A673 (cell line): ENCODE measurements around the gene SRBD1. TPM values are rescaled to one million over a fixed set of nuclear protein-coding genes. Genes with fewer than 3 reads are reported as not detected.

Experiments
- BruUV-seq: library from RNA; stranded (reverse); fragments of 400-500 nt; replicated peaks from 2 replicates; lab custom pipeline; 2021; lab: Mats Ljungman, UMichigan
- CTCF ChIA-PET: fragments of 300-600 bp; sonication (Branson Sonifier 250); formaldehyde crosslinking; loops from one replicate; lab custom pipeline; 2022; ENCODE audit warnings: antibody characterized with exemption; lab: Charles Lee
- POLR2A ChIA-PET: fragments of 300-600 bp; sonication (Branson Sonifier 250); formaldehyde crosslinking; loops from one replicate; lab custom pipeline; 2022; ENCODE audit warnings: antibody characterized with exemption; ENCODE audit not compliant: low non-redundant PET; lab: Charles Lee
- DNase-seq: peaks from one replicate; pipeline ENCODE4 v3.0.0-alpha.2; 2015; ENCODE audit warnings: low spot score
- H3K27ac ChIP-seq: fragments of 200-600 bp; sonication (generic); 2 replicates; pipeline ENCODE4 v1.5.1; 2016; ENCODE audit warnings: mixed run types, low read depth, mild to moderate bottlenecking, mixed read lengths, antibody characterized with exemption, low read length; ENCODE audit not compliant: poor library complexity, severe bottlenecking
- H3K27me3 ChIP-seq: fragments of 200-600 bp; sonication (generic); replicated peaks from 2 replicates; pipeline ENCODE4 v1.6.1; 2017; ENCODE audit warnings: mixed run types, low read depth, mild to moderate bottlenecking, mixed read lengths, antibody characterized with exemption, low read length; ENCODE audit not compliant: insufficient read depth, poor library complexity
- H3K36me3 ChIP-seq: fragments of 200-600 bp; sonication (generic); 2 replicates; pipeline ENCODE4 v1.6.1; 2016; ENCODE audit warnings: mixed run types, mild to moderate bottlenecking, mixed read lengths, antibody characterized with exemption, low read length; ENCODE audit not compliant: insufficient read depth, poor library complexity, severe bottlenecking
- H3K4me1 ChIP-seq: fragments of 200-600 bp; sonication (generic); 2 replicates; pipeline ENCODE4 v1.6.1; 2017; ENCODE audit warnings: mixed run types, mild to moderate bottlenecking, mixed read lengths, antibody characterized with exemption, low read length; ENCODE audit not compliant: insufficient read depth, poor library complexity, severe bottlenecking
- H3K4me3 ChIP-seq: fragments of 200-600 bp; sonication (generic); 2 replicates; pipeline ENCODE4 v1.5.1; 2016; ENCODE audit warnings: low read depth, mixed run types, mild to moderate bottlenecking, mixed read lengths, low read length; ENCODE audit not compliant: poor library complexity, severe bottlenecking
- H3K9me3 ChIP-seq: fragments of 200-600 bp; sonication (generic); 2 replicates; pipeline ENCODE4 v1.6.1; 2016; ENCODE audit warnings: mixed run types, low read depth, mild to moderate bottlenecking, mixed read lengths, antibody characterized with exemption, low read length; ENCODE audit not compliant: poor library complexity, severe bottlenecking
- EZH2 ChIP-seq: fragments of 200-600 bp; sonication (generic); IDR thresholded peaks from 2 replicates; pipeline ENCODE4 v1.6.1; 2017; ENCODE audit warnings: borderline replicate concordance, low read depth, mild to moderate bottlenecking, mixed read lengths, antibody characterized with exemption, low read length; ENCODE audit not compliant: poor library complexity, severe bottlenecking
- intact Hi-C: fragments of 100-400 bp; cut with micrococcal nuclease; formaldehyde crosslinking; loops from one replicate; pipeline ENCODE4 v1.10.0; 2022; ENCODE audit not compliant: unreplicated experiment
- total RNA-seq: library from RNA; stranded (reverse); gene quantifications from 2 replicates; pipeline ENCODE4 v1.2.3, GENCODE V29; 2021
- TF ChIP-seq, protein P1 (sequence below): fragments of 300-800, 200-600 bp; sonication (generic); conservative IDR thresholded peaks from 2 replicates; pipeline ENCODE4 v1.5.1; 2017; ENCODE audit warnings: low read depth, mild to moderate bottlenecking, antibody characterized with exemption, low read length, moderate library complexity, mixed read lengths

Gene SRBD1
- total RNA-seq, 1 experiment from 2014 or later: 21.9 TPM

DNA sequence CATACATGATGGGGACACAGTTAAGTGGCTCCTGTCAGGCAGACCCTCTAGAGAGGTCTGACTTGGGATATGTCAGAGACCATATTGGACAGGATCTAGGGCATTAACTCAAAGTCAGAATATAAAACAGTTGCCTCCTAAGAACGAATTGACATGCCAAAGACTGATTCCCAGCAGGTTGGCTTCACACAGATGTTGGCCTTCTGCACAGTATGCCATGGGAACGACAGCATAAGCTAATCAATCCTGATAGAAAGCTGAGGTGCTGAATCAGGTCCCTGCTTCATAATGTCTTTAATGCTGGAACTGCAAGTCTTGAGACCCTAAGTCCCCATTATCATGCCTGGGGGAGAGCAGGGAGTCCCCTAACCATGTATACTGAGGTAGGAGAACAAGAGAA lies 165.1 kb downstream of the SRBD1 start:
- Histone ChIP-seq H3K9me3 (no peaks in the 10 kb centered on the region), H3K36me3 (no peaks in the 10 kb centered on the region), H3K4me1 (no peaks in the 10 kb centered on the region), H3K4me3 (no peak overlapping the region), H3K27ac (no peak overlapping the region), H3K27me3 (no peaks in the 10 kb centered on the region)
- intact Hi-C loops: no loop called here
- no TSS peak for BruUV-seq
- ChIA-PET CTCF (interaction anchor here (0.7 kb wide), 1 partner anchor 437 kb away, joined by 3 read pairs; the partner anchor contains the start of gene SIX2), POLR2A (no interaction called here)
- DNase-seq: no peak
- TF ChIP-seq, protein P1, sequence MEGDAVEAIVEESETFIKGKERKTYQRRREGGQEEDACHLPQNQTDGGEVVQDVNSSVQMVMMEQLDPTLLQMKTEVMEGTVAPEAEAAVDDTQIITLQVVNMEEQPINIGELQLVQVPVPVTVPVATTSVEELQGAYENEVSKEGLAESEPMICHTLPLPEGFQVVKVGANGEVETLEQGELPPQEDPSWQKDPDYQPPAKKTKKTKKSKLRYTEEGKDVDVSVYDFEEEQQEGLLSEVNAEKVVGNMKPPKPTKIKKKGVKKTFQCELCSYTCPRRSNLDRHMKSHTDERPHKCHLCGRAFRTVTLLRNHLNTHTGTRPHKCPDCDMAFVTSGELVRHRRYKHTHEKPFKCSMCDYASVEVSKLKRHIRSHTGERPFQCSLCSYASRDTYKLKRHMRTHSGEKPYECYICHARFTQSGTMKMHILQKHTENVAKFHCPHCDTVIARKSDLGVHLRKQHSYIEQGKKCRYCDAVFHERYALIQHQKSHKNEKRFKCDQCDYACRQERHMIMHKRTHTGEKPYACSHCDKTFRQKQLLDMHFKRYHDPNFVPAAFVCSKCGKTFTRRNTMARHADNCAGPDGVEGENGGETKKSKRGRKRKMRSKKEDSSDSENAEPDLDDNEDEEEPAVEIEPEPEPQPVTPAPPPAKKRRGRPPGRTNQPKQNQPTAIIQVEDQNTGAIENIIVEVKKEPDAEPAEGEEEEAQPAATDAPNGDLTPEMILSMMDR: no peak
- TF ChIP-seq EZH2: no peak

DNA sequence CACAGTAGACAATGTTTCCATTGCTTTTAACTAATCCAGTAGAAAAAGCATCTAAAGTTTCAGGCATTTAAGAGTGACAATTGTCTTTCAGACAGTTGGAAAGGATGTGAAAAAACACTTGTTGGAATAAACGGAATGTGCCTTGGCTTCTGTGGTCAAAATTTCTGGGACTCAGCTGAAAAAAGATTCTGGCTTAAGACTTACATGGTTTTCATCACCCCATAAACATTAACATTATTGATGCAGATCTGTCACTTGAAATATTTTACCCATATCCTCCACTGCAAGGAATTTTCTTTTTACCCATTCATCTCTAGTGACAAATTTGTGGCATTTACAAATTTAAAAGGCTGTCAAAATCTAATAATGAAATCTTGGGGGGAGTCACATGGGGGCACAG lies 166.0 kb downstream of the SRBD1 start:
- POLR2A ChIA-PET: interaction anchor here (0.7 kb wide), 1 partner anchor 1392 kb away, joined by 4 read pairs; no protein-coding TSS in a partner anchor
- intact Hi-C loops: no loop called here
- no peaks in the 10 kb centered on the region for H3K9me3 ChIP-seq
- no peak for DNase-seq
- no peak for TF ChIP-seq EZH2
- TF ChIP-seq, protein P1: no peak
- CTCF ChIA-PET: no interaction called here
- no peak overlapping the region for H3K4me3 ChIP-seq
- no peak overlapping the region for H3K27ac ChIP-seq
- H3K4me1 ChIP-seq: no peaks in the 10 kb centered on the region
- H3K36me3 ChIP-seq: no peaks in the 10 kb centered on the region
- BruUV-seq: no TSS peak
- H3K27me3 ChIP-seq: no peaks in the 10 kb centered on the region

DNA sequence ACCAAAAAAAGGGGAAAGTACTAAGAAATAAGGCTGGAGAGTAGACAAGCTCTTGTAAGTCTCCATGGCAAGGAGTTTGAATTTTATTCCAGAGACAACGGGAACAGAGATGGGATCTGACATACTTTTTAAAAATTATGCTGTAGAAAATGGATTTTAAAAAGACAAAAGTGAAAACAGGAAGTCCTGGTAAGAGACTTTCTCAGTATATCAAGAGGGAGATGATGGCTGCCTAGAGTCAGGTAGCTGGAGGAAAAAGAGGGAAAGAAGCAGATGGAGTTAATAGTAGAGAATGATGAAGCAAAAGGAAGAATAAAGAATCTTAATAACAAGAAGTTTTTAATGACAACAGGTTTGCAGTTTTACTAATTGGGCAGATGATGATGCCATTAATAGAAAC lies 168.1 kb downstream of the SRBD1 start:
- ChIA-PET POLR2A (no interaction called here), CTCF (no interaction called here)
- TF ChIP-seq, protein P1: no peak
- TF ChIP-seq EZH2: no peak
- H3K9me3 ChIP-seq: no peaks in the 10 kb centered on the region
- H3K27me3 ChIP-seq: no peaks in the 10 kb centered on the region
- H3K4me3 ChIP-seq: no peak overlapping the region
- no peak overlapping the region for H3K27ac ChIP-seq
- no peaks in the 10 kb centered on the region for H3K36me3 ChIP-seq
- intact Hi-C loops: no loop called here
- BruUV-seq: no TSS peak
- H3K4me1 ChIP-seq: no peaks in the 10 kb centered on the region
- no peak for DNase-seq
